ENCODE data around the gene RNF11. TPM values are rescaled to one million over a fixed set of nuclear protein-coding genes. Genes with fewer than 3 reads are reported as not detected.

Gene RNF11
- total RNA-seq, 2 donors from 2014 or later = 44.0 to 56.7 TPM

DNA sequence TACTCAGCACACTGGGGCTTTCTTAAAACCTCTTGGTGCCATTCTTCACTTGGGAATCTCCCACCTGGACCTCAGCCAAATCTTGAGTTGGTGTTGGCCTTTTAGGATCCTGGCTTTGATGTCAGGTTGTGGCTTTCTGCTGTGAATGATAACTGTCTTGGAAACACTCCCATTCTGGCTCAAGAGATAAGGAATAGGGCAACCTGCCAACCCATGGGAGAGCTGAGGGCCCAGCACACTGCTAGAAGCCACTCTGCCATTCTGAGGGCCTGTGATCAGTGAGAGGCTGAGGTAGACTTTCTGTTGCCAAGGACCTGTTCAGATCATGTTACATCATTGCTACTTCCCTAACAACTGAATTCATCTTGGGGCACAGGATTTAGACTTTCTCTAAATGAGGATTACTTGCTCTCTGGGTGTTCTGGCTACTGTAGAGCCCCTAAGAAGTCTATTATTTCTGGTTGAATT is 48.4 kb downstream of the RNF11 start:
- Mint-ChIP-seq H3K36me3 (no peaks in the 10 kb centered on the region), H3K27ac (no peak overlapping the region), H3K4me1 (ENCODE audit: low read depth in 2 of 2) (peaks cover 0 to 15% of the 10 kb centered on the region in 2 donors), H3K27me3 (no peaks in the 10 kb centered on the region), H3K4me3 (no peak overlapping the region), H3K9me3 (no peaks in the 10 kb centered on the region)
- DNase-seq (ENCODE audit: low spot score) (no peak), ATAC-seq (no peak)

DNA sequence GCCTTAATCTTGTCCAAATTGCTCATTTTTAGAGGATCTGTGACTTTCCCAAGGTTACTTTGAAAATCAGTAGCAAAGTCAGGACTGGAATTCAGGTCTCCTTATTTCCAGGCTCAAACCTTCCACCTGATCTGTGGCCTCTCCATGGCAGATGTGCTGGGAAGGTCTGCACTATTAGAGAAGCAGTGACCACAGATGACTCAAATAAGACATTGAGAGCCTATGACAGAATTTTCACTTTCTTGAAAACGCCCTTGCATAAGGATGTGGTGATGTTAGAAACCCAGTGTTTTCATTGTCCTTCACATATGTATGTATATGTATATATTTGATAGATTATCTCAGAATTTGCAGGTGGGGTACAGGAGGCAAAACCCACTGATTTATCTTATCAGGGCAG is 49.0 kb downstream of the RNF11 start:
- Mint-ChIP-seq H3K4me3 (peak overlapping the region; percentile 65), H3K4me1 (ENCODE audit: low read depth in 2 of 2) (peaks cover 0 to 15% of the 10 kb centered on the region in 2 donors), H3K27me3 (no peaks in the 10 kb centered on the region), H3K36me3 (no peaks in the 10 kb centered on the region), H3K27ac (no peak overlapping the region), H3K9me3 (no peaks in the 10 kb centered on the region)
- ATAC-seq (peak; percentile 62 to 79), DNase-seq (ENCODE audit: low spot score) (no peak)

GRCh38 chr1:51287966-51288365 is 51.9 kb downstream of the RNF11 start:
- Mint-ChIP-seq H3K4me3 (no peak overlapping the region), H3K9me3 (no peaks in the 10 kb centered on the region), H3K27me3 (no peaks in the 10 kb centered on the region), H3K36me3 (no peaks in the 10 kb centered on the region), H3K27ac (no peak overlapping the region), H3K4me1 (ENCODE audit: low read depth in 2 of 2) (peaks cover 0 to 12% of the 10 kb centered on the region in 2 donors)
- DNase-seq (ENCODE audit: low spot score) (no peak), ATAC-seq (no peak)

GRCh38 chr1:51288578-51288977 is 52.5 kb downstream of the RNF11 start:
- Mint-ChIP-seq H3K27me3 (no peaks in the 10 kb centered on the region), H3K9me3 (no peaks in the 10 kb centered on the region), H3K4me3 (no peak overlapping the region), H3K27ac (no peak overlapping the region), H3K4me1 (ENCODE audit: low read depth in 2 of 2) (peaks cover 0 to 12% of the 10 kb centered on the region in 2 donors), H3K36me3 (no peaks in the 10 kb centered on the region)
- no peak for DNase-seq (ENCODE audit: low spot score)
- no peak for ATAC-seq

DNA sequence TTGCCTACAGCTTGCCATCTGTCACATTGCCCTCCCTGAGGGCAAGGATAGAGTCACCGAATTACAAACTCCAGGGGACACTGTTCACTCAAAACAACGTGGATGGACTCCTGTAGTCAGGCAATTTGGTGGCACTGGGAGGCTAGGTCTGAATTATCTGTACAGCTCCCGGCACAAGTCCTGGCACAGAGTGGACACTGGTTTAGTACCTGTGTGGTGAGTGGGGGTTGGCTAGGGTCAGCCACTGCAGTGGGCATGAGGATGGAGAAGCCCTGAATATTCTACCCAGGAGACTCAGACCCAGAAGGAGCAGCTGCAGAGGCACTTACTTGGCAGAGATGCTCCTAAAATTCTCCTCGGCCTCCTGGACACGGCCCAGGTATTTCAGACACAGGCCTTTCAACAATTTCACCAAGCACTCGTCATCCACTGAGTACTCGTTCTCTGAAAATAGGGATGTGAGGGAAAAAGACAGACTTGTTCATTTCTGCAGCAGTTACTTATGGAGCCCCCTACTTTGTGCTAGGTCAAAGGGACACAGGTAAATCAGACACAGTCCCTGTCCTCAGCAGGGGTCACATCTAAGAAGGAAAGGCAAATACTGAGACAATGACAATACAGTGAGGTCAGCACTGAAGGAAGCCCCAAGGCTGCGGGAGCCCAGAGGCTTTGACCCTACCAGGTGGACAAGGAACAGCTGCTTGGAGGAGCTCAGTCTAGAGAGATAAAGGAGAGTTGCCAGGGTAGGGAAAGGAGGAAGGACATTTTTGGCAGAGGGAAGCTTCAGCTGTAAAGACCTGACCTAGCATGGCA is 53.8 kb downstream of the RNF11 start:
- Mint-ChIP-seq H3K36me3 (no peaks in the 10 kb centered on the region), H3K4me1 (ENCODE audit: low read depth in 2 of 2) (peaks cover 1 to 6% of the 10 kb centered on the region in 2 donors)

DNA sequence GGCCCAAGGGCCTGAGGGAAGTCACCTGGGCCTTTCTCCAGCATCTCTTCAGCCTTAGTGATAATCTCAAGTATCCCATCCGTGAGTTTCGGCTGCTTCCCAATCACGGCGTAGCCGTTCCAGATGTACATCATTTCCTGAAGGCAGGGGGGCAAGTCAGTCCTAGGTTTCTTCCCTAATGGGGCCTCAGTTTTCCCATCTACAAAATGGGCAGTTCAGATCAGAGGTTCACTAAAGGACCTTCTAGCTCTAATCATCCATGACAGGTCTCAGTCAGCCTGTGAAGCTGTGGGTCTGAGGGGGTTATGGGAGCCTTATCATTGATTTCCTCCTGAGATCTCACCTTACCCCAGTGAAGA is 54.4 kb downstream of the RNF11 start:
- no peaks in the 10 kb centered on the region for H3K36me3 Mint-ChIP-seq
- no peaks in the 10 kb centered on the region for H3K9me3 Mint-ChIP-seq
- ATAC-seq (no peak), DNase-seq (ENCODE audit: low spot score) (no peak)
- no peak overlapping the region for H3K4me3 Mint-ChIP-seq
- H3K4me1 Mint-ChIP-seq (ENCODE audit: low read depth in 2 of 2) = peaks cover 0 to 6% of the 10 kb centered on the region in 2 donors
- H3K27ac Mint-ChIP-seq = no peak overlapping the region
- no peaks in the 10 kb centered on the region for H3K27me3 Mint-ChIP-seq

More for the DNA sequence above, 53.8 kb downstream of the RNF11 start:
- Mint-ChIP-seq H3K9me3 (no peaks in the 10 kb centered on the region), H3K27ac (no peak overlapping the region), H3K27me3 (no peaks in the 10 kb centered on the region), H3K4me3 (no peak overlapping the region)
- no peak for ATAC-seq
- DNase-seq (ENCODE audit: low spot score) = no peak

DNA sequence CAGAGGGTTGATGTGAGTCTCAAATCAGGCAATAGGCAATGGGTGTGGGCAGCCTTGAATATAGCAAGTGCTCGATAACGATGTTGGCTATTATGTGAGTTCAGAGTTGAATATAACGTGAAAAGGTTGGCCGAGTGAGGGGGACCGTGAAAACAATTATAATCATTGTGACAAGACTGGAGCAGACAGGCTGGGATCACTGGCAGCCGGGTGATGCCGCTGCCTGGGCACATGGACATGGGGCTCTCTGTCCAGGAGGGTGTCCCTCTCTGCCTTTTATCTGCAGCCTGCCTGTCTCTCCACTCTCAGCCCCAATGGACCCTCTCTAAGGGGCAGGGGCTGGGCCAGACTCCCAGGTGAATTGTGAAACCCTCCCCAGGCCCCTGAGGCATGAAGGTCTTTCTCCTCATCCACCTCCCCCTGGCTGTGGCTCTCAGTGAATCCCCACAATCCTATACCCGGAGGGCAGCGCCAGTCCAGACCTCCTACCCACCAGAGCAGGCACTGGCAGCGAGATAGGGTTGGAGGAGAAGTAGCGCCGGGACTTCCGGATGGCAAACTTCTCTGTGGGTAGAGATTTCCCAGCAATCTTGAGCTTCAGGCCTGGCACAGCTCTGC is 57.9 kb downstream of the RNF11 start:
- no peak overlapping the region for H3K27ac Mint-ChIP-seq
- no peaks in the 10 kb centered on the region for H3K36me3 Mint-ChIP-seq
- ATAC-seq = no peak

GRCh38 chr1:51294566-51295184 is 58.6 kb downstream of the RNF11 start:
- H3K9me3 Mint-ChIP-seq = no peaks in the 10 kb centered on the region
- DNase-seq (ENCODE audit: low spot score) = no peak
- H3K27ac Mint-ChIP-seq = peak overlapping the region in 1 of 2 donors; percentile 23
- H3K4me3 Mint-ChIP-seq = no peak overlapping the region
- peaks cover 6 to 26% of the 10 kb centered on the region in 2 donors for H3K4me1 Mint-ChIP-seq (ENCODE audit: low read depth in 2 of 2)
- H3K36me3 Mint-ChIP-seq = no peaks in the 10 kb centered on the region
- H3K27me3 Mint-ChIP-seq = no peaks in the 10 kb centered on the region
- ATAC-seq = no peak

More for the DNA sequence above, 57.9 kb downstream of the RNF11 start:
- H3K4me1 Mint-ChIP-seq (ENCODE audit: low read depth in 2 of 2) = peaks cover 6 to 26% of the 10 kb centered on the region in 2 donors
- H3K27me3 Mint-ChIP-seq = no peaks in the 10 kb centered on the region
- DNase-seq (ENCODE audit: low spot score) = no peak
- H3K9me3 Mint-ChIP-seq = no peaks in the 10 kb centered on the region
- no peak overlapping the region for H3K4me3 Mint-ChIP-seq

DNA sequence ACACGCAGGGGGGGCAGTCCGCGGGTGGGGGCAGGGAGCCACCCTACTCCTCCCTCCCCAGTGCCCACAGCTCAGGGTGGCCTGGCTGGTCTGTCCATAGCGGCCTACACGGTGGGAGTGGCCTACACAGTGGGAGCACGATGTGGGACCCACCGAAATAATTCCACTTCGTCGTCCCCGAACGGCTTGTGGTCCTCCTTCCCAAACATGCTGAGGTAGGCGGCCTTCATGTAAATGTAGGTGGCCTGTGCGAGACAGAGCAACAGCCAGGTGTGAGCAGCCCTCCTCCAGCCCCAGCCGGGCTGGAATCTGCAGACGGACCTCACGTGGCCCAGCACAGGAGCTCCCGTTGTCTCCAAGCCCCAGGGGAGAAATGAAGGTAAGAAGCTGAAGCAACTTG is 59.9 kb downstream of the RNF11 start:
- Mint-ChIP-seq H3K4me1 (ENCODE audit: low read depth in 2 of 2) (peaks cover 6 to 26% of the 10 kb centered on the region in 2 donors), H3K4me3 (no peak overlapping the region), H3K9me3 (no peaks in the 10 kb centered on the region), H3K27me3 (no peaks in the 10 kb centered on the region), H3K27ac (peak overlapping the region in 1 of 2 donors; percentile 74), H3K36me3 (no peaks in the 10 kb centered on the region)
- DNase-seq (ENCODE audit: low spot score) (no peak), ATAC-seq (no peak)

- H3K27ac Mint-ChIP-seq = peak overlapping the region; percentile 45 to 74
- H3K4me1 Mint-ChIP-seq (ENCODE audit: low read depth in 2 of 2) = peaks cover 6 to 26% of the 10 kb centered on the region in 2 donors
- H3K4me3 Mint-ChIP-seq = peak overlapping the region; percentile 72
- no peaks in the 10 kb centered on the region for H3K9me3 Mint-ChIP-seq
- H3K27me3 Mint-ChIP-seq = no peaks in the 10 kb centered on the region
- ATAC-seq (peak; percentile 76 to 81), DNase-seq (ENCODE audit: low spot score) (no peak)
- no peaks in the 10 kb centered on the region for H3K36me3 Mint-ChIP-seq
Measured at GRCh38 chr1:51296383-51297357, 60.6 kb downstream of the RNF11 start.

DNA sequence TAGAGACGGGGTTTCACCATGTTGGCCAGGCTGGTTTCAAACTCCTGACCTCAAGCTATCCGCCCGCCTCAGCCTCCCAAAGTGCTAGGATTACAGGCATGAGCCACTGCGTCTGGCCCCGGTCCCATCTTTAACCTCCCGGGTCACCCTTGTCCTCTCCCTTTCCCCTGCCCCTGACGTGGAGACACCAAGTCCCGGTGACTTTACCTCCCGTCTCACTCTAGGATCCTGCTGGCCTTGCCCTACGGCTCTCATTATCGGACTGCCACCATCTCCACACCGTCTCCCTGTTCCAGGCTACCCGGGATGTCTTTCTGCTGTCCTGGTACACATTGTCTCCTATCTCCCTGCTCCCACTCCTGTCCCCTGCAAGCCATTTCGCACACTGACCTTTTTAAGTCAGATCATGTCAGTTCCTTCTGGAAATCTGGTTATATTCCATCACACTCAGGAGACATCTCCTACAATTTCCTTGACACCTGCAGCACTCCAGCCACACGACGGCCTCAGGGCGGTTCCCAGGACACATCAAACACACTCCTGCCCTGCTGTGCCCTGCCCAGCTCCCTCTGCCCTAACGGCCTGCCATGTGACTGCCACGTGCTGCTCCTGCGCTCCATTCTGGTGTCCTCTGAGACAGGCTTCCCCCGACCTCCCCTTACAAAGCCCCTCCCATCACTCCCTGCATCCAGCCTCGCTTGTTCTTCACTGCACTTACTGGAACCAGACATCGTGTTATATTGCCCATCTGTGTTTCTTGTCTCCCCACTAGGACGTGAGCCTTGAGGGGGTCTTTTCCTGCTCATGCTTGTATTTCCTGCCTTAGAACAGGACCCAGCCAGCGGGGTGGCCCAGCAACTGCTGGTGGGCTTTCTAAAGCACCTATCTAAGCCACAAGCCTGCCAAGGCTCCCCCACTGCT is 61.6 kb downstream of the RNF11 start:
- Mint-ChIP-seq H3K4me1 (ENCODE audit: low read depth in 2 of 2) (peaks cover 6 to 26% of the 10 kb centered on the region in 2 donors), H3K36me3 (no peaks in the 10 kb centered on the region), H3K27me3 (no peaks in the 10 kb centered on the region), H3K9me3 (no peaks in the 10 kb centered on the region), H3K27ac (peak overlapping the region; percentile 45 to 74), H3K4me3 (peak overlapping the region; percentile 72)
- ATAC-seq (no peak), DNase-seq (ENCODE audit: low spot score) (no peak)

GRCh38 chr1:51298322-51298705 is 62.2 kb downstream of the RNF11 start:
- ATAC-seq (no peak), DNase-seq (ENCODE audit: low spot score) (no peak)
- Mint-ChIP-seq H3K27me3 (no peaks in the 10 kb centered on the region), H3K36me3 (no peaks in the 10 kb centered on the region), H3K4me1 (ENCODE audit: low read depth in 2 of 2) (peaks cover 6 to 26% of the 10 kb centered on the region in 2 donors), H3K27ac (peak overlapping the region in 1 of 2 donors; percentile 74), H3K9me3 (no peaks in the 10 kb centered on the region), H3K4me3 (peak overlapping the region; percentile 72)

Measured in natural killer cell treated with Interleukin-12 subunit alpha and Interleukin-12 subunit beta and Interleukin-15 and Interleukin-18, amount 100 ng/mL, for 72 hours (primary cell).